Measurements from ENCODE around the gene KRTAP10-10. TPM values are rescaled to one million over a fixed set of nuclear protein-coding genes. Genes with fewer than 3 reads are reported as not detected.
"Not testable (repeated sequence)": the region's sequence is repeated elsewhere in the genome, so short reads cannot be mapped to it uniquely, and the experiment has no call there.

KRTAP10-10 gene
- total RNA-seq (2014; rRNA removed; shearing (Covaris generic)), result not detected in 2 replicates

- DNase-seq (ENCODE audit: low read depth in 1 of 2, low spot score in 2 of 2), result peak in 1 of 2 experiments; percentile 40
Measured at GRCh38 chr21:44637018-44637850, at the start of gene KRTAP10-10. KRTAP10-10 (plus strand) TSS chr21:44637356; CDS start chr21:44637418, 62 bp downstream.

GRCh38 chr21:44589094-44589493, 48.1 kb upstream of the KRTAP10-10 start:
- Histone ChIP-seq H3K9me3 (replicated peaks) (no peaks in the 10 kb centered on the region; the same call in 1 of the 2 replicates), H3K36me3 (no peaks in the 10 kb centered on the region), H3K4me1 (replicated peaks) (no peaks in the 10 kb centered on the region), H3K4me3 (no peak overlapping the region), H3K27me3 (replicated peaks) (peaks cover 8% of the 10 kb centered on the region; the same call in 1 of the 2 replicates), H3K27ac (no peak overlapping the region)
- DNase-seq (ENCODE audit: low read depth in 1 of 2, low spot score in 2 of 2), result no peak

More at GRCh38 chr21:44637018-44637850, at the start of gene KRTAP10-10:
- Histone ChIP-seq H3K36me3 (no peaks in the 10 kb centered on the region), H3K27me3 (replicated peaks) (no peaks in the 10 kb centered on the region), H3K27ac (no peak within 1 kb of the TSS), H3K9me3 (replicated peaks) (no peaks in the 10 kb centered on the region), H3K4me1 (replicated peaks) (no peaks in the 10 kb centered on the region), H3K4me3 (no peak within 1 kb of the TSS)

GRCh38 chr21:44589586-44590305, 47.4 kb upstream of the KRTAP10-10 start:
- Histone ChIP-seq H3K9me3 (replicated peaks) (no peaks in the 10 kb centered on the region; the same call in 1 of the 2 replicates), H3K27me3 (replicated peaks) (peaks cover 3% of the 10 kb centered on the region; the same call in 1 of the 2 replicates), H3K27ac (no peak overlapping the region), H3K36me3 (no peaks in the 10 kb centered on the region), H3K4me1 (replicated peaks) (no peaks in the 10 kb centered on the region), H3K4me3 (no peak overlapping the region)
- DNase-seq (ENCODE audit: low read depth in 1 of 2, low spot score in 2 of 2), result no peak

- Histone ChIP-seq H3K27ac (no peak overlapping the region), H3K9me3 (replicated peaks) (no peaks in the 10 kb centered on the region; the same call in 1 of the 2 replicates), H3K27me3 (replicated peaks) (no peaks in the 10 kb centered on the region), H3K36me3 (no peaks in the 10 kb centered on the region), H3K4me3 (no peak overlapping the region), H3K4me1 (replicated peaks) (no peaks in the 10 kb centered on the region)
- no peak for DNase-seq (ENCODE audit: low read depth in 1 of 2, low spot score in 2 of 2)
Measured at GRCh38 chr21:44590311-44590721, 46.8 kb upstream of the KRTAP10-10 start.

GRCh38 chr21:44590897-44591800, 46.0 kb upstream of the KRTAP10-10 start:
- DNase-seq (ENCODE audit: low read depth in 1 of 2, low spot score in 2 of 2); H3K27me3 ChIP-seq (replicated peaks); H3K9me3 ChIP-seq (replicated peaks); H3K4me1 ChIP-seq (replicated peaks); H3K27ac ChIP-seq; H3K4me3 ChIP-seq; H3K36me3 ChIP-seq: not testable (repeated sequence)

GRCh38 chr21:44591801-44592130, 45.4 kb upstream of the KRTAP10-10 start:
- H3K27ac ChIP-seq; DNase-seq (ENCODE audit: low read depth in 1 of 2, low spot score in 2 of 2); H3K9me3 ChIP-seq (replicated peaks): not testable (repeated sequence)

GRCh38 chr21:44592446-44593311, 44.5 kb upstream of the KRTAP10-10 start, which contains the start of gene KRTAP10-6:
KRTAP10-6 (minus strand) TSS chr21:44592505; CDS start chr21:44592484, 21 bp downstream.
- H3K4me1 ChIP-seq (replicated peaks), result no peaks in the 10 kb centered on the region
- 0 out of 2 replicates have a peak, but pooled peaks cover 6% of the 10 kb centered on the region for H3K27me3 ChIP-seq (replicated peaks)
- H3K9me3 ChIP-seq (replicated peaks), result no peaks in the 10 kb centered on the region; the same call in 1 of the 2 replicates
- H3K27ac ChIP-seq, result no peak within 1 kb of the TSS
- H3K36me3 ChIP-seq, result no peaks in the 10 kb centered on the region
- H3K4me3 ChIP-seq, result no peak within 1 kb of the TSS
- peak in 1 of 2 experiments; percentile 36 for DNase-seq (ENCODE audit: low read depth in 1 of 2, low spot score in 2 of 2)

More at GRCh38 chr21:44591801-44592130, 45.4 kb upstream of the KRTAP10-10 start:
- H3K27me3 ChIP-seq (replicated peaks); H3K4me1 ChIP-seq (replicated peaks); H3K4me3 ChIP-seq; H3K36me3 ChIP-seq: not testable (repeated sequence)

- Histone ChIP-seq H3K9me3 (replicated peaks) (no peaks in the 10 kb centered on the region; the same call in 1 of the 2 replicates), H3K27ac (no peak overlapping the region)
- DNase-seq (ENCODE audit: low read depth in 1 of 2, low spot score in 2 of 2), result peak in 1 of 2 experiments; percentile 32
Measured at GRCh38 chr21:44593598-44594405, 43.4 kb upstream of the KRTAP10-10 start.

GRCh38 chr21:44594406-44594916, 42.7 kb upstream of the KRTAP10-10 start:
- Histone ChIP-seq H3K9me3 (replicated peaks) (no peaks in the 10 kb centered on the region), H3K27me3 (replicated peaks) (0 out of 2 replicates have a peak, but pooled peaks cover 10% of the 10 kb centered on the region), H3K27ac (no peak overlapping the region), H3K4me1 (replicated peaks) (no peaks in the 10 kb centered on the region), H3K4me3 (no peak overlapping the region), H3K36me3 (no peaks in the 10 kb centered on the region)
- DNase-seq (ENCODE audit: low read depth in 1 of 2, low spot score in 2 of 2), result peak in 1 of 2 experiments; percentile 16

More at GRCh38 chr21:44593598-44594405, 43.4 kb upstream of the KRTAP10-10 start:
- Histone ChIP-seq H3K36me3 (no peaks in the 10 kb centered on the region), H3K4me1 (replicated peaks) (no peaks in the 10 kb centered on the region), H3K27me3 (replicated peaks) (0 out of 2 replicates have a peak, but pooled peaks cover 9% of the 10 kb centered on the region), H3K4me3 (no peak overlapping the region)

- Histone ChIP-seq H3K36me3 (no peaks in the 10 kb centered on the region), H3K27ac (no peak overlapping the region), H3K4me3 (no peak overlapping the region), H3K27me3 (replicated peaks) (0 out of 2 replicates have a peak, but pooled peaks cover 10% of the 10 kb centered on the region), H3K9me3 (replicated peaks) (no peaks in the 10 kb centered on the region), H3K4me1 (replicated peaks) (no peaks in the 10 kb centered on the region)
- no peak for DNase-seq (ENCODE audit: low read depth in 1 of 2, low spot score in 2 of 2)
Measured at GRCh38 chr21:44595524-44595923, 41.6 kb upstream of the KRTAP10-10 start.

GRCh38 chr21:44596068-44596725, 41.0 kb upstream of the KRTAP10-10 start:
- DNase-seq (ENCODE audit: low read depth in 1 of 2, low spot score in 2 of 2), result peak in 1 of 2 experiments; percentile 31
- no peaks in the 10 kb centered on the region for H3K9me3 ChIP-seq (replicated peaks)
- no peaks in the 10 kb centered on the region for H3K36me3 ChIP-seq

More at GRCh38 chr21:44596068-44596725, 41.0 kb upstream of the KRTAP10-10 start:
- Histone ChIP-seq H3K27me3 (replicated peaks) (0 out of 2 replicates have a peak, but pooled peaks cover 10% of the 10 kb centered on the region), H3K27ac (no peak overlapping the region), H3K4me3 (no peak overlapping the region), H3K4me1 (replicated peaks) (no peaks in the 10 kb centered on the region)
